Renal pelvis (tissue), 4 donors: Measurements from ENCODE around the gene CD99. TPM values are rescaled to one million over a fixed set of nuclear protein-coding genes. Genes with fewer than 3 reads are reported as not detected.

ENCODE experiments used
- DNase-seq: peaks from one replicate; pipeline ENCODE4 v3.0.0-alpha.2; 2013
- polyA plus RNA-seq, 3 donors: library from polyadenylated mRNA; unstranded; fragments of 120-200 nt; gene quantifications; one replicate each; pipeline ENCODE4 v1.2.1, GENCODE V29; 2013; ENCODE audit not compliant: insufficient read length in 3 of 3

CD99 gene
- polyA plus RNA-seq, 3 donors: 130 to 209 (median 193) TPM

GRCh38 chrX:2692221-2693112 lies 1.4 kb downstream of the CD99 start:
- no peak for DNase-seq

- no peak for DNase-seq
Observed at GRCh38 chrX:2693113-2694002, 2.3 kb downstream of the CD99 start.

GRCh38 chrX:2694914-2695267 lies 3.8 kb downstream of the CD99 start:
- DNase-seq: no peak

- no peak for DNase-seq
Observed at GRCh38 chrX:2696698-2697215, 5.7 kb downstream of the CD99 start.

GRCh38 chrX:2697306-2697705 lies 6.2 kb downstream of the CD99 start:
- no peak for DNase-seq

GRCh38 chrX:2697741-2698299 lies 6.7 kb downstream of the CD99 start:
- DNase-seq: no peak

GRCh38 chrX:2698604-2699003 lies 7.5 kb downstream of the CD99 start:
- DNase-seq: no peak

GRCh38 chrX:2699959-2700358 lies 8.9 kb downstream of the CD99 start:
- no peak for DNase-seq

- no peak for DNase-seq
Observed at GRCh38 chrX:2700405-2701320, 9.6 kb downstream of the CD99 start.

GRCh38 chrX:2701600-2701999 lies 10.5 kb downstream of the CD99 start:
- DNase-seq: no peak

- DNase-seq: no peak
Observed at GRCh38 chrX:2703991-2704369, 12.9 kb downstream of the CD99 start.

- DNase-seq: no peak
Observed at GRCh38 chrX:2705046-2705832, 14.1 kb downstream of the CD99 start.

- DNase-seq: peak; percentile 62
Observed at GRCh38 chrX:2707334-2707760, 16.3 kb downstream of the CD99 start.

- no peak for DNase-seq
Observed at GRCh38 chrX:2708021-2708420, 16.9 kb downstream of the CD99 start.

- DNase-seq: no peak
Observed at GRCh38 chrX:2708592-2709188, 17.6 kb downstream of the CD99 start.

- DNase-seq: no peak
Observed at GRCh38 chrX:2709556-2709955, 18.5 kb downstream of the CD99 start.

- no peak for DNase-seq
Observed at GRCh38 chrX:2710041-2710840, 19.1 kb downstream of the CD99 start.

GRCh38 chrX:2711441-2711840 lies 20.3 kb downstream of the CD99 start:
- DNase-seq: no peak

- DNase-seq: no peak
Observed at GRCh38 chrX:2712428-2712827, 21.3 kb downstream of the CD99 start.
